Adrenal gland (tissue), 5 donors: ENCODE results near the gene PHF21A.

Experiments
- CTCF ChIP-seq, 6 experiments: fragments of 450-650 bp in 4 of 6; fragments of 200-600 bp in 2 of 6; sonication (generic) in 1 of 6; IDR thresholded peaks; 1 replicate in 5 of 6; 2 replicates in 1 of 6; pipeline versions ENCODE4 v1.5.1 to v1.8.0; 2016 to 2021; ENCODE audit warnings: antibody characterized with exemption in 6 of 6, mild to moderate bottlenecking in 2 of 6, moderate library complexity in 1 of 6
- POLR2A ChIP-seq, 2 donors: fragments of 450-650 bp; IDR thresholded peaks; one replicate each; pipeline ENCODE4 v1.6.1; 2017; ENCODE audit warnings: antibody characterized with exemption in 2 of 2, mild to moderate bottlenecking in 2 of 2, moderate library complexity in 1 of 2
- donor health status: DM: no; HTN: no; CAD: no.

DNA sequence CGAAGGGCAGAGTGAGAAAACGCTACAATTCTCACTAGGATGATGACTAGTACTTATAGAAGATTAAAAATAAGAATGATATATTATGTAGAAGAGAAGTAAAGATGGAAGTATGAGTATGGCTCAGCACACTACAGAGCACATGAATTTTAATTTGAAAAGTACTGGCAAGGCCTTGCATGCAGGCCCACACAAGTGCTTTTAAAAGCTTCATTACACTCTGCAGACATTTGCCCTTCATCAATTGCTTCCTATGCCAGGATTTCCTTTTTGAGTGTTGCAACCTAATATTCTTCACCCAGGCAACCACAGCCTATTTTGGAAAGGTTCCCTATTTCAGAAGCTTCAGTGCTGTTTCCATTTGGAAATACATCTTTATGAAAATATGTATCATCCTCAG lies 117.7 kb downstream of the PHF21A start:
- TF ChIP-seq CTCF (IDR thresholded peaks at IDR 0.05) (no peak), POLR2A (IDR thresholded peaks at IDR 0.05) (no peak)
